H1 (cell line): ENCODE measurements around the gene DUSP7. TPM values are rescaled to one million over a fixed set of nuclear protein-coding genes. Genes with fewer than 3 reads are reported as not detected.

Experiments
- BCL11A ChIP-seq, 2 experiments: IDR thresholded peaks; one replicate each; pipeline ENCODE4 v1.6.1; 2011; ENCODE audit warnings: low read depth in 2 of 2, low read length in 2 of 2, mild to moderate bottlenecking in 2 of 2
- CBX8 ChIP-seq: fragments of 300-800, 300-1000 bp; sonication (generic); IDR thresholded peaks from 2 replicates; pipeline ENCODE4 v1.7.1; 2016; ENCODE audit warnings: low read depth, low read length, borderline replicate concordance
- CEBPB ChIP-seq: IDR thresholded peaks from 2 replicates; pipeline ENCODE4 v1.6.1; 2012; ENCODE audit warnings: low read depth, low read length
- EP300 ChIP-seq, 2 experiments: IDR thresholded peaks; 1 replicate in 1 of 2; 2 replicates in 1 of 2; pipeline ENCODE4 v1.6.1; 2011 to 2012; ENCODE audit warnings: low read depth in 2 of 2, low read length in 2 of 2, mild to moderate bottlenecking in 2 of 2, borderline replicate concordance in 1 of 2, inconsistent platforms in 1 of 2, moderate library complexity in 1 of 2
- FOSL1 ChIP-seq: IDR thresholded peaks from 2 replicates; pipeline ENCODE4 v1.6.1; 2011; ENCODE audit warnings: mild to moderate bottlenecking, low read depth, low read length, moderate library complexity; ENCODE audit not compliant: insufficient read depth
- RFX5 ChIP-seq: IDR thresholded peaks from 2 replicates; pipeline ENCODE4 v1.6.1; 2011; ENCODE audit warnings: low read depth, low read length, improper control_type of control experiment, borderline replicate concordance
- RXRA ChIP-seq: IDR thresholded peaks from 2 replicates; pipeline ENCODE4 v1.6.1; 2011; ENCODE audit warnings: low read depth, mild to moderate bottlenecking, low read length, moderate library complexity; ENCODE audit not compliant: insufficient read depth
- SP1 ChIP-seq: IDR thresholded peaks from 2 replicates; pipeline ENCODE4 v1.6.1; 2011; ENCODE audit warnings: low read depth, low read length
- TAF1 ChIP-seq: IDR thresholded peaks from 2 replicates; pipeline ENCODE4 v1.6.1; 2011; ENCODE audit warnings: mild to moderate bottlenecking, low read depth, low read length
- TCF12 ChIP-seq: IDR thresholded peaks from 2 replicates; pipeline ENCODE4 v1.6.1; 2011; ENCODE audit warnings: low read depth, mild to moderate bottlenecking, low read length
- polyA plus RNA-seq, 7 experiments: library from polyadenylated mRNA; depleted of rRNA in 3 of 7; stranded (reverse) in 5 of 7; unstranded in 2 of 7; fragments of >200 nt in 5 of 7; fragments of 200-250 nt in 2 of 7; gene quantifications; 1 replicate in 5 of 7; 2 replicates in 1 of 7; 4 replicates in 1 of 7; pipeline versions ENCODE4 v1.2.1 to v1.2.3, GENCODE V29; 2011 to 2013; ENCODE audit warnings: missing spikeins in 2 of 7, mixed read lengths in 2 of 7
- total RNA-seq: library from RNA; stranded (reverse); fragmentation: NEBNext Ultra II Directional; extraction: Animal tissue kit (Norgen Biotek cat#: 25700); gene quantifications from 2 replicates; pipeline ENCODE4 v1.2.1, GENCODE V29; 2021

The DUSP7 gene
- total and polyA plus RNA-seq, 2 of the 8 experiments (the other 6 are each of a cell fraction or from before 2014, with no cell fraction given): 19.4 to 24.9 TPM

- no peak for TF ChIP-seq TCF12
- TF ChIP-seq RFX5: no peak
- no peak for TF ChIP-seq EP300 (IDR thresholded peaks at IDR 0.05; ENCODE audit: borderline replicate concordance in 1 of 2, low read depth in 2 of 2, low read length in 2 of 2)
- TF ChIP-seq RXRA: no peak
- no peak for TF ChIP-seq SP1
- TF ChIP-seq TAF1: no peak
- no peak for TF ChIP-seq BCL11A (IDR thresholded peaks at IDR 0.05; ENCODE audit: low read depth in 2 of 2, low read length in 2 of 2)
- no peak for TF ChIP-seq CEBPB
- no peak for TF ChIP-seq CBX8
- no peak for TF ChIP-seq FOSL1
- TF ChIP-seq, all 59 proteins: peak for 0
These were observed 6.8 kb upstream of the DUSP7 start (continued) for GRCh38 chr3:52063026-52063723.
